Mesendoderm (in vitro differentiated cells): ENCODE data around the gene GIPC2.
A peak's percentile ranks its signal among the peaks of the same experiment; 100 is the strongest.

Experiments used
- DNase-seq: peaks from one replicate; pipeline ENCODE4 v3.0.0; 2013
- H2AK5ac ChIP-seq: 2 replicates; pipeline ENCODE4 v1.6.1; 2013; ENCODE audit warnings: low read length, inconsistent platforms
- H2BK120ac ChIP-seq: 2 replicates; pipeline ENCODE4 v1.6.1; 2013; ENCODE audit warnings: low read depth, mild to moderate bottlenecking, low read length, moderate library complexity, mixed read lengths
- H2BK15ac ChIP-seq: replicated peaks from 2 replicates; pipeline ENCODE4 v1.6.1; 2013; ENCODE audit warnings: low read depth, mild to moderate bottlenecking, moderate library complexity
- H2BK5ac ChIP-seq: 2 replicates; pipeline ENCODE4 v1.6.1; 2013; ENCODE audit warnings: low read length, inconsistent platforms
- H3K18ac ChIP-seq: 2 replicates; pipeline ENCODE4 v1.6.1; 2013; ENCODE audit warnings: mild to moderate bottlenecking, low read length, mixed read lengths
- H3K23ac ChIP-seq: one replicate; pipeline ENCODE4 v1.6.1; 2013; ENCODE audit warnings: low read length
- H3K27ac ChIP-seq: 2 replicates; pipeline ENCODE4 v1.5.1; 2013; ENCODE audit warnings: low read depth, mild to moderate bottlenecking, inconsistent platforms, low read length, moderate library complexity
- H3K27me3 ChIP-seq: 2 replicates; pipeline ENCODE4 v1.6.1; 2013; ENCODE audit warnings: low read length, control low read depth, mild to moderate bottlenecking, inconsistent platforms; ENCODE audit not compliant: insufficient read depth, poor library complexity
- H3K36me3 ChIP-seq: 2 replicates; pipeline ENCODE4 v1.6.1; 2013; ENCODE audit warnings: low read length, inconsistent platforms; ENCODE audit not compliant: control insufficient read depth, insufficient read depth
- H3K4ac ChIP-seq: one replicate; pipeline ENCODE4 v1.6.1; 2013; ENCODE audit warnings: low read depth, mild to moderate bottlenecking, low read length, moderate library complexity
- H3K4me1 ChIP-seq: 2 replicates; pipeline ENCODE4 v1.6.1; 2013; ENCODE audit warnings: low read depth, low read length, inconsistent platforms; ENCODE audit not compliant: control insufficient read depth
- H3K4me2 ChIP-seq: 2 replicates; pipeline ENCODE4 v1.6.1; 2013; ENCODE audit warnings: low read length
- H3K4me3 ChIP-seq: 2 replicates; pipeline ENCODE4 v1.5.1; 2013; ENCODE audit warnings: mild to moderate bottlenecking, low read length
- H3K56ac ChIP-seq: one replicate; pipeline ENCODE4 v1.6.1; 2013; ENCODE audit warnings: low read length
- H3K79me1 ChIP-seq: 2 replicates; pipeline ENCODE4 v1.6.1; 2013; ENCODE audit warnings: low read length, inconsistent platforms
- H3K79me2 ChIP-seq: 2 replicates; pipeline ENCODE4 v1.6.1; 2013; ENCODE audit warnings: mild to moderate bottlenecking, low read length; ENCODE audit not compliant: control insufficient read depth, insufficient read depth
- H3K9ac ChIP-seq: 2 replicates; pipeline ENCODE4 v1.6.1; 2013; ENCODE audit warnings: low read length, inconsistent platforms
- H4K5ac ChIP-seq: one replicate; pipeline ENCODE4 v1.6.1; 2013; ENCODE audit warnings: low read length
- H4K8ac ChIP-seq: one replicate; pipeline ENCODE4 v1.6.1; 2013; ENCODE audit warnings: low read depth, mild to moderate bottlenecking, control low read depth, low read length, moderate library complexity
- WGBS: extraction: QIAGEN DNeasy Blood & Tissue Kit; methylation state at CpG from one replicate; pipeline ENCODE4 v1.1.7; 2013; ENCODE audit warnings: low lambda C conversion rate, missing lambda C conversion rate; ENCODE audit not compliant: insufficient coverage; ENCODE audit errors: extremely low coverage; 5-methylcytosine and 5-hydroxymethylcytosine counted together

GIPC2 gene

DNA sequence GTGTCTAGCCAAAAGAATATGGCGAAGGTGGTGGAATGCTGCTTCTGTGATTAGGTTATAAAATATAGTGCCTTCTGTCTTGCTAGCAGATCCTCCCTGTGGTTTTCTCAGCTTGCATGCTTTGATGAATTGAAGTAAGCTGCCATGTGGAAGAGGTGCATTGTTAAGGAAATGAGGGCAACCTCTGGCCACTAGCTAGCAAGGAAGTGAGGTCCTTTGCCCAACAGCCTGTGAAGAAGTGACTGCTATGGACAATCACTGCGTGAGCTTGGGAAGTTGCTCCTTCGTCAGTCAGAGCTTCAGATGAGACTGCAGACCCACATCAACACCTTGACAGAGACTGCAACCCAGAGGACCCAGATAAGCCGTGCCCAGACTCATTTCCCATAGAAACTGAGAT lies 109.4 kb downstream of the GIPC2 start:
- H4K8ac ChIP-seq = no peak overlapping the region
- H3K4ac ChIP-seq = no peak overlapping the region
- no peak overlapping the region for H3K4me2 ChIP-seq
- H2AK5ac ChIP-seq = no peak overlapping the region
- H3K23ac ChIP-seq = no peak overlapping the region
- H3K18ac ChIP-seq = no peak overlapping the region
- H3K79me2 ChIP-seq = no peaks in the 10 kb centered on the region
- H2BK5ac ChIP-seq = no peak overlapping the region
- no peak overlapping the region for H2BK15ac ChIP-seq
- H3K56ac ChIP-seq = no peak overlapping the region
- DNase-seq = peak; percentile 44
- peaks cover 2% of the 10 kb centered on the region for H3K4me1 ChIP-seq
- whole genome bisulfite sequencing = no CpG with 5 or more reads among the region's 4 CpGs
- no peak overlapping the region for H3K9ac ChIP-seq
- H4K5ac ChIP-seq = no peak overlapping the region
- no peak overlapping the region for H3K4me3 ChIP-seq
- H3K36me3 ChIP-seq = no peaks in the 10 kb centered on the region
- H3K27me3 ChIP-seq = no peaks in the 10 kb centered on the region
- no peak overlapping the region for H3K27ac ChIP-seq
- no peaks in the 10 kb centered on the region for H3K79me1 ChIP-seq
- H2BK120ac ChIP-seq = no peak overlapping the region

DNA sequence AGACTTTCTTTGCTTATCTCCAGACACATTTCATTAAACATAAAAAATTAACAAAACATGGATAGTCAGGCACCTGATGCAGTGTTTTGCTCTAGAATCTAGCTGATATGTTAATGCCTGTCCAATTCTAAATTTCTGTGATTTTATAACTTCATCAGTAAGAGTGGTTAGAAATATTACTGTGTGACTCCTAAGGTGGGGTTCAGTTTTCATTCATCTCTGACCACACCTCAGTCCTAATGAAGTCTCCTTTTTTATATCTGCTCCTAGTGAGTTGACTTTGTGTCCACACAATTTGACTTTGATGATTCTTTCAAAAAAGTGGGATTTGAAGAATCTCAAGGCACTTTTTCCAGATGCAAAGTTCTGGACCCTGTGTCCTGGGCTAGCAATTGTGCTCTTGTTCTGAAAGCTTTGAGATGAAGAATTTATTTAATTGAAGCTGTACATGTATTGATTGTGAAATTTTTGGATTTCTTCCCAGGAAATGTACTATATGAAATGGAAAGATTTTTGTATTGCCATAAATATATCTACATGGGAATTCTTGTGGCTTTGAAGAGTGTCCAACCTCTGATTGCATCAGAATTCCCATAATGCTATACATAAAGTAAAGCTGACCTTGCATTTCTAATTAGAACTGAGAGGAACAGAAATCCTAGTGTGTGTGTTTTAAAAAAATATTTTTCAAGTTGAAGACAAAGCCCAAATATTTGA lies 111.2 kb downstream of the GIPC2 start:
- Histone ChIP-seq H2AK5ac (no peak overlapping the region), H3K18ac (no peak overlapping the region), H3K9ac (no peak overlapping the region), H4K5ac (no peak overlapping the region), H3K56ac (no peak overlapping the region), H3K4ac (no peak overlapping the region), H2BK15ac (no peak overlapping the region), H3K4me1 (peaks cover 2% of the 10 kb centered on the region), H3K4me2 (no peak overlapping the region), H4K8ac (no peak overlapping the region), H3K27ac (no peak overlapping the region), H2BK120ac (no peak overlapping the region), H3K79me2 (no peaks in the 10 kb centered on the region), H3K27me3 (no peaks in the 10 kb centered on the region), H3K36me3 (no peaks in the 10 kb centered on the region), H2BK5ac (no peak overlapping the region), H3K79me1 (no peaks in the 10 kb centered on the region), H3K23ac (no peak overlapping the region), H3K4me3 (no peak overlapping the region)
- no peak for DNase-seq

DNA sequence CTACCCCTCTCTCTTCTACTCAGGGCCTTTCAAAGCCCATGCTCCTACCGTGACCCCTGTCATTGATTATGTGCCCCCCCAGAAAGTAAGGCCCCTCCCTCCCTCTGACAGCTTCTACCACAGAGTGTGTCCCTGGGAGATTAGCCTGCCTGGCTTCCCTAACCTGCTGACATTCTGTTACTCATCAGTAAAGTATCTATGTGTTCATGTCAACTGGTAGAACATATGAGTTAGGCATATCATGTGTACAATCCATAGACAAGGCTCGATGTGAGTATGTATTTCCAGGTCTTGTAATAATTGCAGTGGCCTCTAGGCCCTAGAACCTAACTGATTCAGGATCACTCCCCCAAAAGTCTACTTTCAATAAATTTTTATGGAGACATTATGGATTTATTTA lies 120.0 kb downstream of the GIPC2 start:
- Histone ChIP-seq H3K4ac (no peak overlapping the region), H2BK15ac (no peak overlapping the region), H3K56ac (no peak overlapping the region), H2AK5ac (no peak overlapping the region), H3K9ac (no peak overlapping the region), H3K27ac (no peak overlapping the region), H2BK5ac (no peak overlapping the region), H3K79me1 (no peaks in the 10 kb centered on the region), H3K27me3 (no peaks in the 10 kb centered on the region), H3K4me1 (no peaks in the 10 kb centered on the region), H3K23ac (no peak overlapping the region), H2BK120ac (no peak overlapping the region), H3K36me3 (no peaks in the 10 kb centered on the region), H3K4me3 (no peak overlapping the region), H4K8ac (no peak overlapping the region), H3K18ac (no peak overlapping the region), H4K5ac (no peak overlapping the region), H3K79me2 (no peaks in the 10 kb centered on the region), H3K4me2 (no peak overlapping the region)
- WGBS = no CpG with 5 or more reads among the region's 2 CpGs
- no peak for DNase-seq

DNA sequence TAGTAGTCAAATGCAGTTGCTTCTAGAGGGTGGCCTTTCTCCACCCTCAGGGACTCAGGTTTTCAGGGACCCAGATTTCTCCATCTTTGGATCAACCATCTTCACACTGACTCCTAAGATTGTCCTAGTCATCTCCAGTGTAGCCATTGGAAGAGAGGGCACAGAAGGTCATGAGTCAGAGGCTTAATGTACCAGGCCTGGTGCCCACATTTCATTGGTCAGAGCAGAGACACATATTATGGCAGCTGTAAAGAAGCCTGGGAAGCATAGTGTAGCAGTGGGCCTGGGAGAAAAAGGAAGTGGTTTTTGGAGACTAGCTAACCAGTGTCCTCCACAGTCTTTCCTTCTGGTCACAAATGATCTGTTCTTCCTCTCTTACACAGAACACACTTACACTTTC lies 122.5 kb downstream of the GIPC2 start:
- no peak for DNase-seq
- H3K23ac ChIP-seq = no peak overlapping the region
- H3K9ac ChIP-seq = no peak overlapping the region
- H3K79me2 ChIP-seq = no peaks in the 10 kb centered on the region
- H2BK120ac ChIP-seq = no peak overlapping the region
- no peak overlapping the region for H4K8ac ChIP-seq
- H2BK15ac ChIP-seq = no peak overlapping the region
- H3K4me2 ChIP-seq = no peak overlapping the region
- H2BK5ac ChIP-seq = no peak overlapping the region
- no peak overlapping the region for H3K4ac ChIP-seq
- no peaks in the 10 kb centered on the region for H3K79me1 ChIP-seq
- no peaks in the 10 kb centered on the region for H3K27me3 ChIP-seq
- no peaks in the 10 kb centered on the region for H3K36me3 ChIP-seq
- no peak overlapping the region for H3K18ac ChIP-seq
- no peak overlapping the region for H3K56ac ChIP-seq
- H3K4me1 ChIP-seq = no peaks in the 10 kb centered on the region
- no peak overlapping the region for H3K27ac ChIP-seq
- H2AK5ac ChIP-seq = no peak overlapping the region
- H4K5ac ChIP-seq = no peak overlapping the region
- H3K4me3 ChIP-seq = no peak overlapping the region

DNA sequence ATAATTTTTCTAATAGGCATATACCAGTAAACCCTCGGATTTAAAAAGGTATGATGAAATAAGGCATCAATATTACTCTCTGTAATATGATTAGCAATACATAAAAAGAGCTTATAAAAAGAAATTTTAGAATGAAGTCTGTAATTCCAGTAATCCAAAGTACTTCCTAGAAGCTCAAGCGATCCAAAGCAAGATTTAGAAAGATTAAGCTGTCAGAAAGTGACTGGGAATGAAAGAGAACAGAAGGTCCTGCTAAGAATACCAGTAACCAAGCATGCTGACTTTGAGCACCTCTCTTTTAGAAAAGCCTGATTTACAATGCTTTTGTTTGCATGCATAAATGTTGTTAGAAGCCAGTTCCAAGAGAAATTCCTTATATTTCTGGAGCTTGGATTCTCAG lies 125.1 kb downstream of the GIPC2 start:
- Histone ChIP-seq H2AK5ac (no peak overlapping the region), H4K5ac (no peak overlapping the region), H3K36me3 (no peaks in the 10 kb centered on the region), H3K18ac (no peak overlapping the region), H2BK5ac (no peak overlapping the region), H3K79me1 (no peaks in the 10 kb centered on the region), H3K4me2 (no peak overlapping the region), H3K23ac (no peak overlapping the region), H3K9ac (no peak overlapping the region), H3K27ac (no peak overlapping the region), H2BK15ac (no peak overlapping the region), H4K8ac (no peak overlapping the region), H2BK120ac (no peak overlapping the region), H3K4me1 (no peaks in the 10 kb centered on the region), H3K27me3 (no peaks in the 10 kb centered on the region), H3K56ac (no peak overlapping the region), H3K79me2 (no peaks in the 10 kb centered on the region), H3K4ac (no peak overlapping the region), H3K4me3 (no peak overlapping the region)
- DNase-seq = no peak
- WGBS = no CpG with 5 or more reads among the region's 2 CpGs
